ENCODE data around the gene SLC6A17. TPM values are rescaled to one million over a fixed set of nuclear protein-coding genes. Genes with fewer than 3 reads are reported as not detected.
A peak's percentile ranks its signal among the peaks of the same experiment; 100 is the strongest.

SLC6A17 gene
- total RNA-seq, 2 donors from 2014 or later = 0.07 TPM; not detected in 1

DNA sequence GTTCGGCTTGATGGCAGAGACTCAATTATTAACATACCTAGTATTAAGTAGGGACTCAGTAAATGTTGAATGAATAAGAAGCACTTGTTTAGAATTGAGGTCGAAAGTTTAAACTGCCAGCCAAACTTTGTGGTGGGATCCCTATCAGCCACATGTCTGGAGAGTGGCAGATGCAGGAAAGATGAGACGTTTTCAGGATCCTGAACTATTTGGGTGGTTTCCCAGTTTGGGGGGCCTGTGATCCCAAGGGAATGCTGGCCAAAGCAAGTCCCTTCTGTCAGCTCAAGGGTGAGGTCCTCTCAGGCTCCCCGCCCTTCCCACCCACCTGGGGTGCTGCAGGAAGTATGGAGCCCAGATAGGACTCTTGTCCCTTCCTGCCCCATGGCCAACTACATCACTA lies 98.5 kb downstream of the SLC6A17 start:
- H3K36me3 ChIP-seq (ENCODE audit: control insufficient read depth, insufficient read depth, low read length) = no peaks in the 10 kb centered on the region
- Mint-ChIP-seq H3K27me3 (ENCODE audit: insufficient read depth) (peaks cover 18% of the 10 kb centered on the region), H3K36me3 (ENCODE audit: low read depth) (no peaks in the 10 kb centered on the region), H3K27ac (no peak overlapping the region), H3K9me3 (no peaks in the 10 kb centered on the region), H3K4me3 (no peak overlapping the region), H3K4me1 (no peaks in the 10 kb centered on the region)
- no peak for DNase-seq
- WGBS, 2 experiments (ENCODE audit: insufficient coverage in 1 of 2, insufficient read length in 1 of 2) = 85 to 100% methylated on average over 1 to 4 of the region's 4 CpGs
- H3K27me3 ChIP-seq (ENCODE audit: control insufficient read depth, insufficient read depth, low read length, poor library complexity, severe bottlenecking) = no peaks in the 10 kb centered on the region
- TF ChIP-seq, protein P1, sequence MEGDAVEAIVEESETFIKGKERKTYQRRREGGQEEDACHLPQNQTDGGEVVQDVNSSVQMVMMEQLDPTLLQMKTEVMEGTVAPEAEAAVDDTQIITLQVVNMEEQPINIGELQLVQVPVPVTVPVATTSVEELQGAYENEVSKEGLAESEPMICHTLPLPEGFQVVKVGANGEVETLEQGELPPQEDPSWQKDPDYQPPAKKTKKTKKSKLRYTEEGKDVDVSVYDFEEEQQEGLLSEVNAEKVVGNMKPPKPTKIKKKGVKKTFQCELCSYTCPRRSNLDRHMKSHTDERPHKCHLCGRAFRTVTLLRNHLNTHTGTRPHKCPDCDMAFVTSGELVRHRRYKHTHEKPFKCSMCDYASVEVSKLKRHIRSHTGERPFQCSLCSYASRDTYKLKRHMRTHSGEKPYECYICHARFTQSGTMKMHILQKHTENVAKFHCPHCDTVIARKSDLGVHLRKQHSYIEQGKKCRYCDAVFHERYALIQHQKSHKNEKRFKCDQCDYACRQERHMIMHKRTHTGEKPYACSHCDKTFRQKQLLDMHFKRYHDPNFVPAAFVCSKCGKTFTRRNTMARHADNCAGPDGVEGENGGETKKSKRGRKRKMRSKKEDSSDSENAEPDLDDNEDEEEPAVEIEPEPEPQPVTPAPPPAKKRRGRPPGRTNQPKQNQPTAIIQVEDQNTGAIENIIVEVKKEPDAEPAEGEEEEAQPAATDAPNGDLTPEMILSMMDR (conservative IDR thresholded peaks at IDR 0.05) = no peak
- no peak overlapping the region for H3K27ac ChIP-seq (ENCODE audit: low read depth, low read length)
- H3K4me1 ChIP-seq (ENCODE audit: control insufficient read depth, insufficient read depth, low read length) = no peaks in the 10 kb centered on the region
- H3K4me3 ChIP-seq (ENCODE audit: low read length) = no peak overlapping the region
- H3K9me3 ChIP-seq (ENCODE audit: control insufficient read depth, low read length) = no peaks in the 10 kb centered on the region
- no peak overlapping the region for H3K9ac ChIP-seq (ENCODE audit: extremely low read depth, low read length, poor library complexity, severe bottlenecking)

DNA sequence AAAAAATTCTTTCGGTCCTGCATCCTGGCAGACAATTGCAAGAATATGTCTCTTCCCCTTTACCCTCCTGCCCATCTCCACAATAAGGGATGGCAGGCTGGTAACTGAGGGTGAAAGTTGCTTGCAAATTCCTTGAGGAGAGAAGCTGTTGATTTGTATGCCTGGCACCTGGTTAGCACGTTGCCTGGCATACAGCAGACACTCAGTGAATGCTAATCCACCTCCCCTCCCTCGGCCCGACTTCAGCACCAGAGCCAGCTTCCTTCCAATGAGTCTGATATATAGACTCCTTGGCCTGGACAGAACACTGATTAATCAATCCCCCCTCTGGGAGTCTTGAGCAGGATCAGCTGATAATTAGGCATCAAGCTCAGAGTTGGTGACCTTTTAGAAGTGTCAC lies 99.0 kb downstream of the SLC6A17 start:
- no peak overlapping the region for H3K4me3 Mint-ChIP-seq
- H3K4me3 ChIP-seq (ENCODE audit: low read length) = no peak overlapping the region
- no peaks in the 10 kb centered on the region for H3K4me1 ChIP-seq (ENCODE audit: control insufficient read depth, insufficient read depth, low read length)
- H3K27me3 Mint-ChIP-seq (ENCODE audit: insufficient read depth) = peaks cover 17% of the 10 kb centered on the region
- no peak overlapping the region for H3K9ac ChIP-seq (ENCODE audit: extremely low read depth, low read length, poor library complexity, severe bottlenecking)
- 75 to 81% methylated on average over 3 to 4 of the region's 4 CpGs for WGBS, 2 experiments (ENCODE audit: insufficient coverage in 1 of 2, insufficient read length in 1 of 2)
- no peak for DNase-seq
- H3K27me3 ChIP-seq (ENCODE audit: control insufficient read depth, insufficient read depth, low read length, poor library complexity, severe bottlenecking) = no peaks in the 10 kb centered on the region
- TF ChIP-seq, protein P1 (conservative IDR thresholded peaks at IDR 0.05) = no peak
- H3K27ac Mint-ChIP-seq = no peak overlapping the region
- H3K9me3 ChIP-seq (ENCODE audit: control insufficient read depth, low read length) = no peaks in the 10 kb centered on the region
- H3K36me3 Mint-ChIP-seq (ENCODE audit: low read depth) = no peaks in the 10 kb centered on the region
- no peak overlapping the region for H3K27ac ChIP-seq (ENCODE audit: low read depth, low read length)
- no peaks in the 10 kb centered on the region for H3K4me1 Mint-ChIP-seq
- no peaks in the 10 kb centered on the region for H3K9me3 Mint-ChIP-seq
- no peaks in the 10 kb centered on the region for H3K36me3 ChIP-seq (ENCODE audit: control insufficient read depth, insufficient read depth, low read length)

DNA sequence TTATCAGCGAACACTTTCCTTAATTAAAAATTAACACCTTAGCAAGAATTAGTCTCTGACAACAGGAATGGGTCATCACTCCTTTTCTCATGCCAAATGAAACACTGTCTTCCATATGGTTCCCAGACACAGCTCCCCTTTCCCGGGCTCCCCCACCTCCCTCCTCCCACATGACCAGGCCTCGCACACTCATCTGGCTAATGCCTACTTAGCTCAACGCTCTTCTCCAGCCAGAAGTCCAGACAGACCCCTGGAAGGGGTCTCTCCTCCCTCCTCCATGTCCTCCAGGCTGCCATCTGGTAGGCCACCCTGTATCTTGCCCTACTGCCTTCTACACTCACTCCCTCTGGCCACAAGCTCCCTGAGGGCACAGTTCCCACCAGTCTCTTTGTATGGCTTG lies 99.7 kb downstream of the SLC6A17 start:
- Mint-ChIP-seq H3K9me3 (no peaks in the 10 kb centered on the region), H3K36me3 (ENCODE audit: low read depth) (no peaks in the 10 kb centered on the region), H3K4me1 (no peaks in the 10 kb centered on the region), H3K27me3 (ENCODE audit: insufficient read depth) (peaks cover 18% of the 10 kb centered on the region), H3K27ac (no peak overlapping the region), H3K4me3 (no peak overlapping the region)
- peak; percentile 13 for DNase-seq
- Histone ChIP-seq H3K36me3 (ENCODE audit: control insufficient read depth, insufficient read depth, low read length) (no peaks in the 10 kb centered on the region), H3K27me3 (ENCODE audit: control insufficient read depth, insufficient read depth, low read length, poor library complexity, severe bottlenecking) (no peaks in the 10 kb centered on the region), H3K9ac (ENCODE audit: extremely low read depth, low read length, poor library complexity, severe bottlenecking) (no peak overlapping the region), H3K4me1 (ENCODE audit: control insufficient read depth, insufficient read depth, low read length) (no peaks in the 10 kb centered on the region), H3K27ac (ENCODE audit: low read depth, low read length) (peak overlapping the region; percentile 22), H3K4me3 (ENCODE audit: low read length) (no peak overlapping the region), H3K9me3 (ENCODE audit: control insufficient read depth, low read length) (no peaks in the 10 kb centered on the region)
- WGBS, 2 experiments (ENCODE audit: insufficient coverage in 1 of 2, insufficient read length in 1 of 2) = 65 to 96% methylated on average over 2 to 4 of the region's 4 CpGs
- TF ChIP-seq, protein P1 (conservative IDR thresholded peaks at IDR 0.05) = no peak

Measured in endodermal cell (in vitro differentiated cells).